ENCODE results near the gene ZEB1. TPM values are rescaled to one million over a fixed set of nuclear protein-coding genes. Genes with fewer than 3 reads are reported as not detected.

The ZEB1 gene
- 31.5 TPM for total RNA-seq (2021; ENCODE audit: unreplicated experiment)
- polyA plus RNA-seq (2012; ENCODE audit: insufficient read length): 13.0 TPM
- percentile 87 among the genes with signal in this experiment for Bru-seq, nascent RNA
- BruChase-seq, experiment 1, labeled RNA remaining after a 2-hour chase: percentile 83 among the genes with signal in this experiment
- BruChase-seq, experiment 2, labeled RNA remaining after a 6-hour chase: percentile 72 among the genes with signal in this experiment
- long read RNA-seq, full-length matches to known transcripts: 8 of 27 reads
- long read RNA-seq, partial matches to known transcripts: 15 of 27 reads
- long read RNA-seq, other reads (novel, unspliced or antisense): 4 of 27 reads

DNA sequence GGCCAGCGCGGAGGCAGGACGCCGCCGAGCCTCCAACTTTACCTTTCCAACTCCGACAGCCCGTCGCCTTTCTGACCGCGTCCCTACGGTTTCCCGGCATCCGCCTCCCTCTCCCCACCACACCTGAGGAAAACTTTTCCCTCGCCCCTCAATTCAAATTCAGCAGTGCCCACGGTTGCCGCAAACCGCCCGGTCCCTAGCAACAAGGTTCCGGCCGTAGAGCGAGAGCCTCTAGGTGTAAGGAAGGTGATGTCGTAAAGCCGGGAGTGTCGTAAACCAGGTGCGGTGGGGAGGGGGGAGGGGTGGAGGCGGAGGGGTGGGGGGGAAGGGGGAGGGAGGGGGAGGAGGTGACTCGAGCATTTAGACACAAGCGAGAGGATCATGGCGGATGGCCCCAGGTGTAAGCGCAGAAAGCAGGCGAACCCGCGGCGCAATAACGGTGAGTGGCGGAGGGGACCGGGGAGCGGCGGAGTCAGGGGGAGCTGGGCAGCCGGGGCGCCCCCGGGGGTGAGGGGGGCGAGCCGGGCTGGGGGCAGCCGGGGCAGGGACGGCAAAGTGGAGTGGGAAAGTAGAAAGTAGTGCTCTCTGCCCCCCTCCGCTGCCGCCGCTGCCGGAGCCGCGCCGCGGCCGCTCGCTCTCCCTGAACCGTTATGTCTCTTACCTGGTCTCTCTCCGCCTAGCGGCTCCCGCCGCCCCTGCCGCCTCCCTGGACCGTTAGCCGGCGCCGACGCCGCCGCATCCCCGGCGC is at the start of gene ZEB1:
ZEB1 (plus strand) TSS at position 363 of the 748 bp plus-strand sequence; CDS start at position 382, 19 bp downstream.
- ChIA-PET CTCF (no interaction called here), POLR2A (interaction anchor here (0.7 kb wide), 1 partner anchor 126 kb away, joined by 4 read pairs; no protein-coding TSS in a partner anchor)
- H3K27ac ChIP-seq (ENCODE audit: low read length): peak within 1 kb of the TSS; percentile 88
- H3K27me3 ChIP-seq (ENCODE audit: control insufficient read depth, insufficient read depth, low read length): no peaks in the 10 kb centered on the region
- ATAC-seq (peak; percentile 76), DNase-seq (ENCODE audit: low read depth, low spot score) (no peak)
- no peaks in the 10 kb centered on the region for H3K9me3 ChIP-seq (ENCODE audit: control insufficient read depth, insufficient read depth, low read depth, low read length)
- H3K4me1 ChIP-seq (ENCODE audit: control insufficient read depth, insufficient read depth, low read length): peaks cover 17% of the 10 kb centered on the region
- in situ Hi-C loops (cut with HindIII; ENCODE audit: low pct_unique_long_range_greater_than_20kb, low sequenced_read_pairs) (no loop called here), intact Hi-C loops (cut with micrococcal nuclease; ENCODE audit: unreplicated experiment) (no loop called here)
- peak within 1 kb of the TSS; percentile 85 to 87 for H3K4me3 ChIP-seq (ENCODE audit: low read depth in 2 of 2, low read length in 2 of 2)
- H3K36me3 ChIP-seq (ENCODE audit: control insufficient read depth, insufficient read depth, low read length): no peaks in the 10 kb centered on the region
- TF ChIP-seq, protein P1, sequence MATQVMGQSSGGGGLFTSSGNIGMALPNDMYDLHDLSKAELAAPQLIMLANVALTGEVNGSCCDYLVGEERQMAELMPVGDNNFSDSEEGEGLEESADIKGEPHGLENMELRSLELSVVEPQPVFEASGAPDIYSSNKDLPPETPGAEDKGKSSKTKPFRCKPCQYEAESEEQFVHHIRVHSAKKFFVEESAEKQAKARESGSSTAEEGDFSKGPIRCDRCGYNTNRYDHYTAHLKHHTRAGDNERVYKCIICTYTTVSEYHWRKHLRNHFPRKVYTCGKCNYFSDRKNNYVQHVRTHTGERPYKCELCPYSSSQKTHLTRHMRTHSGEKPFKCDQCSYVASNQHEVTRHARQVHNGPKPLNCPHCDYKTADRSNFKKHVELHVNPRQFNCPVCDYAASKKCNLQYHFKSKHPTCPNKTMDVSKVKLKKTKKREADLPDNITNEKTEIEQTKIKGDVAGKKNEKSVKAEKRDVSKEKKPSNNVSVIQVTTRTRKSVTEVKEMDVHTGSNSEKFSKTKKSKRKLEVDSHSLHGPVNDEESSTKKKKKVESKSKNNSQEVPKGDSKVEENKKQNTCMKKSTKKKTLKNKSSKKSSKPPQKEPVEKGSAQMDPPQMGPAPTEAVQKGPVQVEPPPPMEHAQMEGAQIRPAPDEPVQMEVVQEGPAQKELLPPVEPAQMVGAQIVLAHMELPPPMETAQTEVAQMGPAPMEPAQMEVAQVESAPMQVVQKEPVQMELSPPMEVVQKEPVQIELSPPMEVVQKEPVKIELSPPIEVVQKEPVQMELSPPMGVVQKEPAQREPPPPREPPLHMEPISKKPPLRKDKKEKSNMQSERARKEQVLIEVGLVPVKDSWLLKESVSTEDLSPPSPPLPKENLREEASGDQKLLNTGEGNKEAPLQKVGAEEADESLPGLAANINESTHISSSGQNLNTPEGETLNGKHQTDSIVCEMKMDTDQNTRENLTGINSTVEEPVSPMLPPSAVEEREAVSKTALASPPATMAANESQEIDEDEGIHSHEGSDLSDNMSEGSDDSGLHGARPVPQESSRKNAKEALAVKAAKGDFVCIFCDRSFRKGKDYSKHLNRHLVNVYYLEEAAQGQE (IDR thresholded peaks at IDR 0.05; ENCODE audit: insufficient read depth in 1 of 2, low read depth in 2 of 2, low read length in 1 of 2): no peak
- TF ChIP-seq, protein P2, sequence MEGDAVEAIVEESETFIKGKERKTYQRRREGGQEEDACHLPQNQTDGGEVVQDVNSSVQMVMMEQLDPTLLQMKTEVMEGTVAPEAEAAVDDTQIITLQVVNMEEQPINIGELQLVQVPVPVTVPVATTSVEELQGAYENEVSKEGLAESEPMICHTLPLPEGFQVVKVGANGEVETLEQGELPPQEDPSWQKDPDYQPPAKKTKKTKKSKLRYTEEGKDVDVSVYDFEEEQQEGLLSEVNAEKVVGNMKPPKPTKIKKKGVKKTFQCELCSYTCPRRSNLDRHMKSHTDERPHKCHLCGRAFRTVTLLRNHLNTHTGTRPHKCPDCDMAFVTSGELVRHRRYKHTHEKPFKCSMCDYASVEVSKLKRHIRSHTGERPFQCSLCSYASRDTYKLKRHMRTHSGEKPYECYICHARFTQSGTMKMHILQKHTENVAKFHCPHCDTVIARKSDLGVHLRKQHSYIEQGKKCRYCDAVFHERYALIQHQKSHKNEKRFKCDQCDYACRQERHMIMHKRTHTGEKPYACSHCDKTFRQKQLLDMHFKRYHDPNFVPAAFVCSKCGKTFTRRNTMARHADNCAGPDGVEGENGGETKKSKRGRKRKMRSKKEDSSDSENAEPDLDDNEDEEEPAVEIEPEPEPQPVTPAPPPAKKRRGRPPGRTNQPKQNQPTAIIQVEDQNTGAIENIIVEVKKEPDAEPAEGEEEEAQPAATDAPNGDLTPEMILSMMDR (IDR thresholded peaks at IDR 0.05): peak; percentile 27; the same call in 1 of the 2 replicates
- peak; percentile 53; the same call in 1 of the 2 replicates for TF ChIP-seq POLR2AphosphoS5 (IDR thresholded peaks at IDR 0.05; ENCODE audit: low read depth, low read length)
- TSS peak; percentile 48 for BruUV-seq (replicated peaks)

DNA sequence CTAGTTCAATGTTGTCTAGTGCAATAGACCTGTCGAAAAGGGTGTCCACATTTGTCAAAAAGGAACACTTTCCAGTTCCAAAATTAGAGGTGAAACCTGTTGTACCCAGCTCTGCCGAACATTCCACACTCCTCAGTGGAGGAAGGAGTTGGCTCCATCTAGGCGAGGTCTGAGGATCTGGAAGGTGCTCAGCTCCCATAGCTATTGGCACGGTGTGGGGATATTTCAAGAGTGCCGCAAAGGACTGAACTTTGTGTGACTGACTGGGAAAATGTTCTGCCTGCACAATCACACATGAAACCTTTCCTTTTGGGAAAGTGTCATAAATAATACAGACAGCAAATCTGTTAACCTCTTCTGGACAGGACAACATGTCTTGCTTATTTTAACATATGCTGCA is 48.1 kb upstream of the ZEB1 start:
- ATAC-seq (no peak), DNase-seq (ENCODE audit: low read depth, low spot score) (no peak)
- no TSS peak for BruUV-seq (replicated peaks)
- no peak overlapping the region for H3K4me3 ChIP-seq (ENCODE audit: low read depth in 2 of 2, low read length in 2 of 2)
- no peaks in the 10 kb centered on the region for H3K27me3 ChIP-seq (ENCODE audit: control insufficient read depth, insufficient read depth, low read length)
- H3K9me3 ChIP-seq (ENCODE audit: control insufficient read depth, insufficient read depth, low read depth, low read length): no peaks in the 10 kb centered on the region
- H3K36me3 ChIP-seq (ENCODE audit: control insufficient read depth, insufficient read depth, low read length): no peaks in the 10 kb centered on the region
- no peak overlapping the region for H3K27ac ChIP-seq (ENCODE audit: low read length)
- intact Hi-C loops (cut with micrococcal nuclease; ENCODE audit: unreplicated experiment) (no loop called here), in situ Hi-C loops (cut with HindIII; ENCODE audit: low pct_unique_long_range_greater_than_20kb, low sequenced_read_pairs) (no loop called here)
- POLR2A ChIA-PET: no interaction called here
- no peaks in the 10 kb centered on the region for H3K4me1 ChIP-seq (ENCODE audit: control insufficient read depth, insufficient read depth, low read length)
- TF ChIP-seq, protein P2 (IDR thresholded peaks at IDR 0.05): no peak
- TF ChIP-seq SIN3A (IDR thresholded peaks at IDR 0.05; ENCODE audit: borderline replicate concordance, insufficient read depth, low read depth, low read length) (no peak), TCF7L2 (IDR thresholded peaks at IDR 0.05; ENCODE audit: low read depth, low read length) (no peak), POLR2AphosphoS5 (IDR thresholded peaks at IDR 0.05; ENCODE audit: low read depth, low read length) (no peak)
- TF ChIP-seq, protein P1 (IDR thresholded peaks at IDR 0.05; ENCODE audit: insufficient read depth in 1 of 2, low read depth in 2 of 2, low read length in 1 of 2): no peak
- CTCF ChIA-PET: no interaction called here
